ENCODE results near the gene INPP5A. TPM values are rescaled to one million over a fixed set of nuclear protein-coding genes. Genes with fewer than 3 reads are reported as not detected.

The INPP5A gene
- total and polyA plus RNA-seq, 9 of the 15 experiments (the other 6 are each of a cell fraction or from before 2014, with no cell fraction given) = 0.66 to 11.6 (median 7.7) TPM

DNA sequence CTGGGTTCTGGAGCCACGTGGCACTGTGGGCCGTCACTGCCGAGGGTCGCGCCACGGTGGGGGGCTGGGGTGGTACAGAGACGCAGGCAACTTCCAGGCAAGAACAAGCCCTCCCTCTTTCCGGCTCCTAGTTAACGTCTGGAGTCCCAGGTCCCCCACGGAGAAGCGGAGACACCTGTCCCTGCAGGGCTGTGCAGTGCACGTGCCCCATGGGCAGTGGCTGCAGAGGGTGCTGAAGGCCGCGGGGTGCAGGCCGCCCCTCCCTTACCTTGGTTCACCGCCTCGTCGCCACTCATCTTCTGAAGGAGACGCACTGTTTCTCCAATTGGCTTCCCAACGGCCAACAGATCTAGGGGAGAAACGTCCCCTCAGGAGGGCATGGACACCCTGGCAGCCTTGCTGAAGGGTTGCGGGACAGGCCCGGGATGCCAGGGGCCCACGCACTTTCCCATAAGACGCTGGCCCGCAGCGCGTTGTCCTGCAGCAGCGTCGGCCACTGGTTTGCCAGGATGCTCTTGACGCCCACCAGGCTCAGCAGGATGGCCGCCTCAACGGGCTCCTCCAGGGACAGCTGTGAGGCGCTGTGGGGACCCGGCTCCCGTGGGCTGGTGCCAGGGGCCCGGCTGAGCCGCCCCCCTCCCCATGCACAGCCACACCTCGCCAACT is 272.7 kb downstream of the INPP5A start:
- ATAC-seq (no peak), DNase-seq (ENCODE audit: extremely low read depth in 1 of 4, low spot score in 3 of 4) (no peak), FAIRE-seq (no peak)
- intact Hi-C loops (cut with micrococcal nuclease) (no loop called here), in situ Hi-C loops (cut with MboI) (no loop called here)
- peaks cover 0 to 14% of the 10 kb centered on the region in 2 experiments; a peak in 1 of 5 replicates for H3K4me1 ChIP-seq (replicated peaks in 1 of 2; ENCODE audit: control insufficient read depth in 2 of 2, insufficient read depth in 2 of 2, low read length in 2 of 2)
- no peaks in the 10 kb centered on the region for H4K20me1 ChIP-seq (replicated peaks; ENCODE audit: control insufficient read depth, insufficient read depth, low read length)
- H3K4me3 ChIP-seq = no peak overlapping the region
- no peaks in the 10 kb centered on the region for H3K36me3 ChIP-seq (ENCODE audit: control insufficient read depth, insufficient read depth, low read length)
- no peak overlapping the region for H3K27ac ChIP-seq (ENCODE audit: extremely low read depth, low read depth, low read length)
- 1% methylated on average over 26 of the region's 39 CpGs for WGBS (ENCODE audit: insufficient coverage, low coverage, missing lambda C conversion rate)
- no TSS peak for BruUV-seq (replicated peaks)
- H3K4me2 ChIP-seq (ENCODE audit: insufficient read depth, low read length) = no peak overlapping the region
- H2AFZ ChIP-seq (ENCODE audit: low read depth, low read length) = no peak overlapping the region
- ChIA-PET CTCF (ENCODE audit: low intra/inter-chr PET ratio) (interaction anchor here (0.7 kb wide), 1 partner anchor 145 kb away, joined by 3 read pairs; no protein-coding TSS in a partner anchor), POLR2A (no interaction called here)
- H3K27me3 ChIP-seq (ENCODE audit: control insufficient read depth in 2 of 2, insufficient read depth in 2 of 2, low read length in 2 of 2) = peaks cover 0 to 30% of the 10 kb centered on the region in 2 experiments; a peak in 2 of 5 replicates
- H3K9me3 ChIP-seq (replicated peaks; ENCODE audit: control insufficient read depth, insufficient read depth, low read depth, low read length) = no peaks in the 10 kb centered on the region
- no peak overlapping the region for H3K9ac ChIP-seq (ENCODE audit: insufficient read depth in 1 of 2, low read depth in 2 of 2, low read length in 2 of 2)
- TF ChIP-seq ERF (CRISPR knock-in tag; IDR thresholded peaks at IDR 0.05) (no peak), YBX1 (IDR thresholded peaks at IDR 0.05) (no peak), KDM2B (CRISPR knock-in tag; IDR thresholded peaks at IDR 0.05) (no peak), SMARCA5 (IDR thresholded peaks at IDR 0.05) (no peak), ZNF274 (IDR thresholded peaks at IDR 0.05; ENCODE audit: borderline replicate concordance, low read depth, low read length) (no peak)
- no peaks in the 10 kb centered on the region for H3K9me1 ChIP-seq (ENCODE audit: control insufficient read depth, insufficient read depth, low read length)
- no peaks in the 10 kb centered on the region for H3K79me2 ChIP-seq (ENCODE audit: control insufficient read depth, insufficient read depth, low read length)

Data from K562 (cell line).